Cardiac muscle cell (in vitro differentiated cells and primary cell): ENCODE data around the gene HJURP. TPM values are rescaled to one million over a fixed set of nuclear protein-coding genes. Genes with fewer than 3 reads are reported as not detected.

ENCODE experiments used
- DNase-seq, 2 donors: peaks; one replicate each; pipeline versions ENCODE4 v3.0.0 to v3.0.0-alpha.2; 2010 to 2017; ENCODE audit warnings: low read depth in 1 of 2, low spot score in 1 of 2
- H3K27ac ChIP-seq: fragments of 200-600 bp; sonication (generic); 2 replicates; pipeline ENCODE4 v1.5.1; 2016
- H3K27me3 ChIP-seq: fragments of 200-600 bp; sonication (generic); 2 replicates; pipeline ENCODE4 v1.6.0; 2016; ENCODE audit warnings: control low read depth
- H3K36me3 ChIP-seq: fragments of 200-600 bp; sonication (generic); 2 replicates; pipeline ENCODE4 v1.5.1; 2016; ENCODE audit warnings: control low read depth
- H3K4me1 ChIP-seq: fragments of 200-600 bp; sonication (generic); 2 replicates; pipeline ENCODE4 v1.8.1; 2017; ENCODE audit warnings: low read depth, mild to moderate bottlenecking, mixed run types
- H3K4me3 ChIP-seq: fragments of 200-600 bp; sonication (generic); 2 replicates; pipeline ENCODE4 v1.5.1; 2016; ENCODE audit warnings: mild to moderate bottlenecking
- H3K9me3 ChIP-seq: fragments of 200-600 bp; sonication (generic); 2 replicates; pipeline ENCODE4 v1.5.1; 2017; ENCODE audit warnings: low read depth, mild to moderate bottlenecking, control low read depth
- CTCF ChIP-seq: IDR thresholded peaks from 2 replicates; pipeline ENCODE4 v1.5.1; 2012; ENCODE audit warnings: low read depth, mild to moderate bottlenecking, low read length
- polyA plus RNA-seq: library from polyadenylated mRNA; unstranded; fragments of >200 nt; fragmentation: Nextera tagmentation; extraction: Ambion mirVana; gene quantifications from 2 replicates; pipeline ENCODE4 v1.2.1, GENCODE V29; 2016
- total RNA-seq: library from RNA; depleted of rRNA; stranded (reverse); fragments of >200 nt; gene quantifications from 2 replicates; pipeline ENCODE4 v1.2.3, GENCODE V29; 2016

The HJURP gene
- total and polyA plus RNA-seq, 2 experiments from 2014 or later, result 8.0 to 53.3 TPM

- no peaks in the 10 kb centered on the region for H3K36me3 ChIP-seq
- DNase-seq, result no peak
- TF ChIP-seq CTCF, result no peak
Measured at GRCh38 chr2:233829193-233830110, 24.9 kb downstream of the HJURP start.

GRCh38 chr2:233828546-233829192 is 25.7 kb downstream of the HJURP start:
- Histone ChIP-seq H3K9me3 (no peaks in the 10 kb centered on the region), H3K36me3 (no peaks in the 10 kb centered on the region), H3K27me3 (no peaks in the 10 kb centered on the region), H3K27ac (no peak overlapping the region), H3K4me1 (peaks cover 15% of the 10 kb centered on the region), H3K4me3 (no peak overlapping the region)
- TF ChIP-seq CTCF, result no peak
- no peak for DNase-seq

More at GRCh38 chr2:233829193-233830110, 24.9 kb downstream of the HJURP start:
- Histone ChIP-seq H3K27ac (no peak overlapping the region), H3K4me1 (peaks cover 15% of the 10 kb centered on the region), H3K27me3 (no peaks in the 10 kb centered on the region), H3K9me3 (no peaks in the 10 kb centered on the region), H3K4me3 (no peak overlapping the region)

GRCh38 chr2:233824373-233824772 is 30.0 kb downstream of the HJURP start:
- Histone ChIP-seq H3K4me3 (no peak overlapping the region), H3K36me3 (no peaks in the 10 kb centered on the region), H3K27me3 (no peaks in the 10 kb centered on the region), H3K27ac (no peak overlapping the region), H3K9me3 (no peaks in the 10 kb centered on the region), H3K4me1 (no peaks in the 10 kb centered on the region)
- no peak for DNase-seq
- no peak for TF ChIP-seq CTCF

- Histone ChIP-seq H3K27me3 (no peaks in the 10 kb centered on the region), H3K4me1 (no peaks in the 10 kb centered on the region), H3K4me3 (no peak overlapping the region), H3K36me3 (no peaks in the 10 kb centered on the region), H3K9me3 (no peaks in the 10 kb centered on the region), H3K27ac (no peak overlapping the region)
- no peak for DNase-seq
- no peak for TF ChIP-seq CTCF
Measured at GRCh38 chr2:233823731-233824121, 30.6 kb downstream of the HJURP start.

- Histone ChIP-seq H3K36me3 (no peaks in the 10 kb centered on the region), H3K27ac (no peak overlapping the region), H3K9me3 (no peaks in the 10 kb centered on the region), H3K4me1 (no peaks in the 10 kb centered on the region), H3K27me3 (no peaks in the 10 kb centered on the region), H3K4me3 (no peak overlapping the region)
- no peak for TF ChIP-seq CTCF
- no peak for DNase-seq
Measured at GRCh38 chr2:233822781-233823730, 31.3 kb downstream of the HJURP start.
